DOHH2 (cell line): Measurements from ENCODE around the gene ZNF296.

Experiments used
- EZH2phosphoT487 ChIP-seq: fragments of 200-600 bp; sonication (generic); IDR thresholded peaks from 2 replicates; pipeline ENCODE4 v1.6.1; 2017; ENCODE audit warnings: borderline replicate concordance, mild to moderate bottlenecking, antibody characterized with exemption, low read length, moderate library complexity, mixed read lengths
- TF ChIP-seq, protein P1 (sequence below): fragments of 200-600 bp; sonication (generic); IDR thresholded peaks from one replicate; pipeline ENCODE4 v1.5.1; 2014; ENCODE audit warnings: antibody characterized with exemption, mild to moderate bottlenecking, low read depth, low read length; ENCODE audit not compliant: poor library complexity, severe bottlenecking

DNA sequence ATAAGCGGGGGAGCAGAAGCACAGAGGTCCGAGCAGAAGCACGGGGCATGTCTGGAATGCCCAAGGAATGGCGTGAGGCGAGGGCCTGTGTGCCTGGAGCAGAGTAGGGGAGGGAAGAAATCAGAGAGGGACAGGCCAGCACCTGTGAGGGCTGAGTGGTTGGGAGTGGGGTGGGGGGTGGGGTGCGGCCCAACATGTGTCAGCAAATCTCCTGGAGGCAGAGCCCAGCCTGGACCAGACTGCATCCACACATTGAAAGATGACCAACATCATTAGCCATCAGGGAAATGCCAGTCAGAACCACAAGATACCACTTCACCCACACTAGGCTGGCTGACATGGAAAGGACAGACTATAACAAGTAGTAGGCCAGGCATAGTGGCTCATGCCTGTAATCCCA lies 26.2 kb downstream of the ZNF296 start:
- TF ChIP-seq, protein P1, sequence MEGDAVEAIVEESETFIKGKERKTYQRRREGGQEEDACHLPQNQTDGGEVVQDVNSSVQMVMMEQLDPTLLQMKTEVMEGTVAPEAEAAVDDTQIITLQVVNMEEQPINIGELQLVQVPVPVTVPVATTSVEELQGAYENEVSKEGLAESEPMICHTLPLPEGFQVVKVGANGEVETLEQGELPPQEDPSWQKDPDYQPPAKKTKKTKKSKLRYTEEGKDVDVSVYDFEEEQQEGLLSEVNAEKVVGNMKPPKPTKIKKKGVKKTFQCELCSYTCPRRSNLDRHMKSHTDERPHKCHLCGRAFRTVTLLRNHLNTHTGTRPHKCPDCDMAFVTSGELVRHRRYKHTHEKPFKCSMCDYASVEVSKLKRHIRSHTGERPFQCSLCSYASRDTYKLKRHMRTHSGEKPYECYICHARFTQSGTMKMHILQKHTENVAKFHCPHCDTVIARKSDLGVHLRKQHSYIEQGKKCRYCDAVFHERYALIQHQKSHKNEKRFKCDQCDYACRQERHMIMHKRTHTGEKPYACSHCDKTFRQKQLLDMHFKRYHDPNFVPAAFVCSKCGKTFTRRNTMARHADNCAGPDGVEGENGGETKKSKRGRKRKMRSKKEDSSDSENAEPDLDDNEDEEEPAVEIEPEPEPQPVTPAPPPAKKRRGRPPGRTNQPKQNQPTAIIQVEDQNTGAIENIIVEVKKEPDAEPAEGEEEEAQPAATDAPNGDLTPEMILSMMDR, result no peak
- no peak for TF ChIP-seq EZH2phosphoT487
